Loucy (cell line): ENCODE measurements around the gene ASIC2.

Source experiments
- CTCF ChIP-seq: fragments of 200-600 bp; sonication (generic); conservative IDR thresholded peaks from 2 replicates; pipeline ENCODE4 v1.5.1; 2014; ENCODE audit warnings: mild to moderate bottlenecking, antibody characterized with exemption, low read length
- EZH2phosphoT487 ChIP-seq: fragments of 200-600 bp; IDR thresholded peaks from 2 replicates; pipeline ENCODE4 v1.6.1; 2018; ENCODE audit warnings: antibody characterized with exemption, mild to moderate bottlenecking, moderate library complexity, borderline replicate concordance

- TF ChIP-seq CTCF: no peak
- no peak for TF ChIP-seq EZH2phosphoT487
These were observed 213.9 kb downstream of the ASIC2 start for GRCh38 chr17:33079201-33079600.
